H9 (cell line): ENCODE data around the gene TBXAS1. TPM values are rescaled to one million over a fixed set of nuclear protein-coding genes. Genes with fewer than 3 reads are reported as not detected.

Experiments
- DNase-seq: peaks from one replicate; pipeline ENCODE4 v3.0.0-alpha.2; 2017
- H2AFZ ChIP-seq: one replicate; pipeline ENCODE4 v1.6.1; 2013; ENCODE audit warnings: mild to moderate bottlenecking, low read length, control low read depth, moderate library complexity
- H2AK5ac ChIP-seq: 2 replicates; pipeline ENCODE4 v1.6.1; 2013; ENCODE audit warnings: low read length, control low read depth, mixed read lengths; ENCODE audit not compliant: insufficient read length
- H2BK120ac ChIP-seq: one replicate; pipeline ENCODE4 v1.6.1; 2013; ENCODE audit warnings: low read depth, mild to moderate bottlenecking, low read length, control low read depth, inconsistent platforms; ENCODE audit not compliant: poor library complexity, severe bottlenecking
- H2BK12ac ChIP-seq: 2 replicates; pipeline ENCODE4 v1.6.1; 2013; ENCODE audit warnings: low read length, control low read depth, mixed read lengths, low read depth; ENCODE audit not compliant: insufficient read length
- H2BK15ac ChIP-seq: 2 replicates; pipeline ENCODE4 v1.6.1; 2013; ENCODE audit warnings: low read depth, low read length, control low read depth
- H2BK20ac ChIP-seq: one replicate; pipeline ENCODE4 v1.6.1; 2013; ENCODE audit warnings: low read depth, mild to moderate bottlenecking, low read length, control low read depth, inconsistent platforms; ENCODE audit not compliant: poor library complexity, severe bottlenecking
- H2BK5ac ChIP-seq: 2 replicates; pipeline ENCODE4 v1.6.1; 2013; ENCODE audit warnings: low read length, control low read depth, mixed read lengths; ENCODE audit not compliant: insufficient read length
- H3K14ac ChIP-seq: 2 replicates; pipeline ENCODE4 v1.6.1; 2013; ENCODE audit warnings: low read length, control low read depth; ENCODE audit not compliant: insufficient read depth
- H3K18ac ChIP-seq: 2 replicates; pipeline ENCODE4 v1.6.1; 2013; ENCODE audit warnings: low read depth, mild to moderate bottlenecking, mixed read lengths, low read length, control low read depth; ENCODE audit not compliant: insufficient read length
- H3K23ac ChIP-seq: 2 replicates; pipeline ENCODE4 v1.6.1; 2013; ENCODE audit warnings: low read length, control low read depth, mixed read lengths, low read depth; ENCODE audit not compliant: insufficient read length
- H3K23me2 ChIP-seq: 2 replicates; pipeline ENCODE4 v1.6.1; 2013; ENCODE audit warnings: low read depth, mild to moderate bottlenecking, mixed read lengths, low read length, control low read depth; ENCODE audit not compliant: insufficient read length, poor library complexity, severe bottlenecking
- H3K27ac ChIP-seq: 2 replicates; pipeline ENCODE4 v1.5.1; 2013; ENCODE audit warnings: low read length, control low read depth, mixed read lengths, low read depth; ENCODE audit not compliant: insufficient read length
- H3K27me3 ChIP-seq: 2 replicates; pipeline ENCODE4 v1.6.1; 2013; ENCODE audit warnings: low read length, control low read depth, inconsistent platforms; ENCODE audit not compliant: insufficient read depth
- H3K4ac ChIP-seq: 2 replicates; pipeline ENCODE4 v1.6.1; 2013; ENCODE audit warnings: low read depth, mild to moderate bottlenecking, control low read depth, inconsistent platforms, low read length, moderate library complexity
- H3K4me1 ChIP-seq: 2 replicates; pipeline ENCODE4 v1.6.1; 2013; ENCODE audit warnings: low read length, control low read depth, inconsistent platforms; ENCODE audit not compliant: insufficient read depth
- H3K4me2 ChIP-seq: 2 replicates; pipeline ENCODE4 v1.6.1; 2013; ENCODE audit warnings: low read length, control low read depth, mixed read lengths; ENCODE audit not compliant: insufficient read length, insufficient read depth
- H3K56ac ChIP-seq: 2 replicates; pipeline ENCODE4 v1.6.1; 2013; ENCODE audit warnings: low read depth, mild to moderate bottlenecking, mixed read lengths, low read length, control low read depth; ENCODE audit not compliant: insufficient read length
- H3K79me1 ChIP-seq: 2 replicates; pipeline ENCODE4 v1.6.1; 2013; ENCODE audit warnings: low read depth, mild to moderate bottlenecking, moderate library complexity, low read length, control low read depth, inconsistent platforms; ENCODE audit not compliant: insufficient read depth, poor library complexity, severe bottlenecking
- H3K79me2 ChIP-seq: 2 replicates; pipeline ENCODE4 v1.6.1; 2013; ENCODE audit warnings: low read length, control low read depth, inconsistent platforms; ENCODE audit not compliant: insufficient read depth
- H3K9ac ChIP-seq: 2 replicates; pipeline ENCODE4 v1.6.1; 2013; ENCODE audit warnings: low read length, control low read depth, mixed read lengths; ENCODE audit not compliant: insufficient read length; ENCODE audit errors: extremely low read depth
- H3K9me3 ChIP-seq: one replicate; pipeline ENCODE4 v1.6.1; 2013; ENCODE audit warnings: low read depth, low read length, inconsistent platforms; ENCODE audit not compliant: control insufficient read depth
- H3T11ph ChIP-seq: one replicate; pipeline ENCODE4 v1.6.1; 2013; ENCODE audit warnings: mild to moderate bottlenecking, low read length, control low read depth, inconsistent platforms
- H4K20me1 ChIP-seq: one replicate; pipeline ENCODE4 v1.6.1; 2013; ENCODE audit not compliant: control insufficient read depth, insufficient read length, insufficient read depth
- H4K5ac ChIP-seq: 2 replicates; pipeline ENCODE4 v1.6.1; 2013; ENCODE audit warnings: low read depth, mild to moderate bottlenecking, mixed read lengths, low read length, control low read depth; ENCODE audit not compliant: insufficient read length
- H4K8ac ChIP-seq: replicated peaks from 2 replicates; pipeline ENCODE4 v1.6.1; 2013; ENCODE audit warnings: low read length, control low read depth, mixed read lengths, low read depth; ENCODE audit not compliant: insufficient read length
- H4K91ac ChIP-seq: 2 replicates; pipeline ENCODE4 v1.6.1; 2013; ENCODE audit warnings: low read depth, mild to moderate bottlenecking, moderate library complexity, mixed read lengths, low read length, control low read depth; ENCODE audit not compliant: insufficient read length
- H3K27ac Mint-ChIP-seq, 3 experiments: 2 replicates in 2 of 3; 3 replicates in 1 of 3; pipeline ENCODE4 v1.8.0; 2020 to 2021; ENCODE audit warnings: mixed read lengths in 3 of 3, mild to moderate bottlenecking in 1 of 3, moderate library complexity in 1 of 3
- H3K27me3 Mint-ChIP-seq: 2 replicates; pipeline ENCODE4 v1.8.0; 2021; ENCODE audit warnings: low read depth, mild to moderate bottlenecking, moderate library complexity, mixed read lengths
- H3K36me3 Mint-ChIP-seq, 3 experiments: 2 replicates in 2 of 3; 3 replicates in 1 of 3; pipeline ENCODE4 v1.8.0; 2020 to 2021; ENCODE audit warnings: low read depth in 3 of 3, mixed read lengths in 3 of 3; ENCODE audit not compliant: insufficient read depth in 1 of 3
- H3K4me1 Mint-ChIP-seq, 2 experiments: 2 replicates each; pipeline ENCODE4 v1.8.0; 2020; ENCODE audit warnings: mixed read lengths in 2 of 2
- H3K4me3 Mint-ChIP-seq, 2 experiments: 2 replicates in 1 of 2; 3 replicates in 1 of 2; pipeline ENCODE4 v1.8.0; 2020 to 2021; ENCODE audit warnings: mild to moderate bottlenecking in 2 of 2, mixed read lengths in 2 of 2, moderate library complexity in 1 of 2
- H3K9me3 Mint-ChIP-seq, 2 experiments: 2 replicates in 1 of 2; 3 replicates in 1 of 2; pipeline ENCODE4 v1.8.0; 2020; ENCODE audit warnings: mild to moderate bottlenecking in 2 of 2, mixed read lengths in 2 of 2, moderate library complexity in 1 of 2
- WGBS: extraction: QIAGEN DNeasy Blood & Tissue Kit; methylation state at CpG from one replicate; pipeline ENCODE4 v1.1.7; 2013; ENCODE audit warnings: missing lambda C conversion rate, low lambda C conversion rate, mixed read lengths; ENCODE audit not compliant: insufficient read length; ENCODE audit errors: extremely low coverage; 5-methylcytosine and 5-hydroxymethylcytosine counted together
- total RNA-seq: library from RNA; stranded (reverse); gene quantifications from 2 replicates; pipeline ENCODE4 v1.2.1, GENCODE V29; 2021
- TF ChIP-seq, protein P1 (sequence below): fragments of 200-600 bp; sonication (generic); conservative IDR thresholded peaks from 3 replicates; pipeline ENCODE4 v1.8.0; 2021; ENCODE audit warnings: antibody characterized with exemption, mild to moderate bottlenecking

The TBXAS1 gene
- total RNA-seq, 1 experiment from 2014 or later = 0.39 TPM

DNA sequence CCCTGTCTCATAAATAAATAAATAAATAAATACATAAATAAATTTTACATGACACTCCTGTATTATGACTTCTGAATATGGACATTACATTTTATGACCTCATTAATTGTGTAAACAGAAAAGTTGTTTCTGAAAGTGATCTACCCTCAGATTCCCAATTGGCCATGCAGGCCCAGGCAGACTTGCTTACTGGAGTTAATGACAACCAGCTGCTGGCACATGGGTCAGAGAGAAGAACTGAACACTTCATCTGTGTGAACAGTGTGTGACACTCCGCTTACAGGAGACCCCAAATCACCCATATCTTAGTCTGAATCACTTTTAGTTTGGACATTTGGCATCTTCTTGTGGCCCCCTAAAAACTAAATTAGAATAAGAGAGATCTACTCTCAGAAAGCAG is 202.3 kb downstream of the TBXAS1 start:
- Histone ChIP-seq H2BK12ac (no peak overlapping the region), H3K79me2 (no peaks in the 10 kb centered on the region), H4K8ac (no peak overlapping the region), H2BK15ac (no peak overlapping the region), H3T11ph (no peak overlapping the region), H3K27me3 (no peaks in the 10 kb centered on the region), H3K4me1 (no peaks in the 10 kb centered on the region), H3K27ac (no peak overlapping the region), H3K4ac (no peak overlapping the region), H2AK5ac (no peak overlapping the region), H3K9me3 (no peaks in the 10 kb centered on the region), H3K56ac (no peak overlapping the region), H4K20me1 (no peaks in the 10 kb centered on the region), H3K14ac (no peak overlapping the region), H4K5ac (no peak overlapping the region), H3K4me2 (no peak overlapping the region), H2AFZ (no peak overlapping the region), H3K18ac (no peak overlapping the region), H2BK5ac (no peak overlapping the region), H3K23ac (no peak overlapping the region), H2BK120ac (no peak overlapping the region), H3K23me2 (no peaks in the 10 kb centered on the region), H3K9ac (no peak overlapping the region), H4K91ac (no peak overlapping the region), H2BK20ac (no peak overlapping the region), H3K79me1 (no peaks in the 10 kb centered on the region)
- H3K9me3 Mint-ChIP-seq = no peaks in the 10 kb centered on the region
- H3K36me3 Mint-ChIP-seq = no peaks in the 10 kb centered on the region; a peak in 1 of 7 replicates
- H3K27ac Mint-ChIP-seq = no peak overlapping the region
- no peak for DNase-seq
- H3K4me3 Mint-ChIP-seq = no peak overlapping the region
- no peaks in the 10 kb centered on the region for H3K4me1 Mint-ChIP-seq
- H3K27me3 Mint-ChIP-seq = no peaks in the 10 kb centered on the region
- TF ChIP-seq, protein P1, sequence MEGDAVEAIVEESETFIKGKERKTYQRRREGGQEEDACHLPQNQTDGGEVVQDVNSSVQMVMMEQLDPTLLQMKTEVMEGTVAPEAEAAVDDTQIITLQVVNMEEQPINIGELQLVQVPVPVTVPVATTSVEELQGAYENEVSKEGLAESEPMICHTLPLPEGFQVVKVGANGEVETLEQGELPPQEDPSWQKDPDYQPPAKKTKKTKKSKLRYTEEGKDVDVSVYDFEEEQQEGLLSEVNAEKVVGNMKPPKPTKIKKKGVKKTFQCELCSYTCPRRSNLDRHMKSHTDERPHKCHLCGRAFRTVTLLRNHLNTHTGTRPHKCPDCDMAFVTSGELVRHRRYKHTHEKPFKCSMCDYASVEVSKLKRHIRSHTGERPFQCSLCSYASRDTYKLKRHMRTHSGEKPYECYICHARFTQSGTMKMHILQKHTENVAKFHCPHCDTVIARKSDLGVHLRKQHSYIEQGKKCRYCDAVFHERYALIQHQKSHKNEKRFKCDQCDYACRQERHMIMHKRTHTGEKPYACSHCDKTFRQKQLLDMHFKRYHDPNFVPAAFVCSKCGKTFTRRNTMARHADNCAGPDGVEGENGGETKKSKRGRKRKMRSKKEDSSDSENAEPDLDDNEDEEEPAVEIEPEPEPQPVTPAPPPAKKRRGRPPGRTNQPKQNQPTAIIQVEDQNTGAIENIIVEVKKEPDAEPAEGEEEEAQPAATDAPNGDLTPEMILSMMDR = no peak
- no CpG with 5 or more reads among the region's 1 CpG for WGBS
